ENCODE data around the gene CTBP1. TPM values are rescaled to one million over a fixed set of nuclear protein-coding genes. Genes with fewer than 3 reads are reported as not detected.

Gene CTBP1
- total and polyA plus RNA-seq, 9 of the 15 experiments (the other 6 are each of a cell fraction or from before 2014, with no cell fraction given) = 14.5 to 162 (median 68.2) TPM

DNA sequence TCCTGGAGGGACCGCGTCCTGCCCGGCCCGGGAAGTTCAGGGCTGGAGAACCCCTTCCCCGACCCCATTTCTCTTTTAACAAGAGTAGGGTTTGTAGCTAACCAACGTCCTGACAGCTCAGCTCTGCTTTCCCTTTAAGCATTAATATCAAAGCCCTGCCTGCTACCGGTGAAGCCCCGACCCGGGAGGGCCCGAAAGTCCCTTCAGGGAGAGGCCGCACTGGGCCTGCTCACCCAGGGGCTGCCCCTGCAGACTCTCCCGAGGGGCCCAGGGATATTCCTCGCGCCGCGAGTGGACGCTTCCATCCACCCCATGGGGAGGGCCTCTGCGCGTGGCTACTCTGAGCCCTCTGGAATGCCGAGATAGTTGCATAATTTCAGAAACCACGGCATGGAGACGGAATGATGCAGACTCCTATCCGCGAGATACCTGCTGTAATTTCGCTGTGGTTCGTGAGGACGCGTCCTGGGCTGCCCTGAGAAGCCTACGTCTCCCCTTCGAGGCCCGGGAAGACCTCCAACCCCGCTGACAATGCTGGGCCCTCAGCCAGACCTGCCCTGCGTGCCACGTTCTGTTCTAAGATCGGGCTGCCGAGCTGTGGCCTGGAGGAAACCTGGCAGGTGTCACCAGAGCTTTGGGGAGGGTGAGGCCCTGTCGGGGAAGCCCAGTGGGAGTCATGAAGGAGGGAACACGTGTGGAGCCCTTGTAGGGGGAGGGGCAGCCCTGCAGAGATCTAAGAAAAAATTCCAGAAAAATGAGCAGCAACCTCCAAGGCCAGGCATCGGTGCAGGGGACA lies 999 bp upstream of the CTBP1 start (continued):
- TF ChIP-seq ZBTB40 (IDR thresholded peaks at IDR 0.05) (peak; percentile 27; the same call in 1 of the 2 replicates), ZBTB40 (CRISPR knock-in tag; IDR thresholded peaks at IDR 0.05) (no peak), ZNF398 (CRISPR knock-in tag; IDR thresholded peaks at IDR 0.05) (no peak), NFATC3 (IDR thresholded peaks at IDR 0.05) (no peak), HINFP (tag; conservative IDR thresholded peaks at IDR 0.05; ENCODE audit: low read depth) (no peak), HNRNPUL1 (IDR thresholded peaks at IDR 0.05; ENCODE audit: low read length) (no peak), MAZ (CRISPR knock-in tag; conservative IDR thresholded peaks at IDR 0.05 in 1 of 2, IDR thresholded peaks at IDR 0.05 in 1 of 2) (no peak), WHSC1 (IDR thresholded peaks at IDR 0.05; ENCODE audit: low read length) (no peak)
- TF ChIP-seq, protein P1, sequence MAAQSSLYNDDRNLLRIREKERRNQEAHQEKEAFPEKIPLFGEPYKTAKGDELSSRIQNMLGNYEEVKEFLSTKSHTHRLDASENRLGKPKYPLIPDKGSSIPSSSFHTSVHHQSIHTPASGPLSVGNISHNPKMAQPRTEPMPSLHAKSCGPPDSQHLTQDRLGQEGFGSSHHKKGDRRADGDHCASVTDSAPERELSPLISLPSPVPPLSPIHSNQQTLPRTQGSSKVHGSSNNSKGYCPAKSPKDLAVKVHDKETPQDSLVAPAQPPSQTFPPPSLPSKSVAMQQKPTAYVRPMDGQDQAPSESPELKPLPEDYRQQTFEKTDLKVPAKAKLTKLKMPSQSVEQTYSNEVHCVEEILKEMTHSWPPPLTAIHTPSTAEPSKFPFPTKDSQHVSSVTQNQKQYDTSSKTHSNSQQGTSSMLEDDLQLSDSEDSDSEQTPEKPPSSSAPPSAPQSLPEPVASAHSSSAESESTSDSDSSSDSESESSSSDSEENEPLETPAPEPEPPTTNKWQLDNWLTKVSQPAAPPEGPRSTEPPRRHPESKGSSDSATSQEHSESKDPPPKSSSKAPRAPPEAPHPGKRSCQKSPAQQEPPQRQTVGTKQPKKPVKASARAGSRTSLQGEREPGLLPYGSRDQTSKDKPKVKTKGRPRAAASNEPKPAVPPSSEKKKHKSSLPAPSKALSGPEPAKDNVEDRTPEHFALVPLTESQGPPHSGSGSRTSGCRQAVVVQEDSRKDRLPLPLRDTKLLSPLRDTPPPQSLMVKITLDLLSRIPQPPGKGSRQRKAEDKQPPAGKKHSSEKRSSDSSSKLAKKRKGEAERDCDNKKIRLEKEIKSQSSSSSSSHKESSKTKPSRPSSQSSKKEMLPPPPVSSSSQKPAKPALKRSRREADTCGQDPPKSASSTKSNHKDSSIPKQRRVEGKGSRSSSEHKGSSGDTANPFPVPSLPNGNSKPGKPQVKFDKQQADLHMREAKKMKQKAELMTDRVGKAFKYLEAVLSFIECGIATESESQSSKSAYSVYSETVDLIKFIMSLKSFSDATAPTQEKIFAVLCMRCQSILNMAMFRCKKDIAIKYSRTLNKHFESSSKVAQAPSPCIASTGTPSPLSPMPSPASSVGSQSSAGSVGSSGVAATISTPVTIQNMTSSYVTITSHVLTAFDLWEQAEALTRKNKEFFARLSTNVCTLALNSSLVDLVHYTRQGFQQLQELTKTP (IDR thresholded peaks at IDR 0.05; ENCODE audit: low read depth in 1 of 2, partially characterized antibody in 2 of 2) = no peak

All from K562 (cell line).